ENCODE data around the gene SYT7. TPM values are rescaled to one million over a fixed set of nuclear protein-coding genes. Genes with fewer than 3 reads are reported as not detected.

The SYT7 gene
- total and polyA plus RNA-seq, 2 of the 8 experiments (the other 6 are each of a cell fraction or from before 2014, with no cell fraction given): 9.6 to 10.5 TPM

DNA sequence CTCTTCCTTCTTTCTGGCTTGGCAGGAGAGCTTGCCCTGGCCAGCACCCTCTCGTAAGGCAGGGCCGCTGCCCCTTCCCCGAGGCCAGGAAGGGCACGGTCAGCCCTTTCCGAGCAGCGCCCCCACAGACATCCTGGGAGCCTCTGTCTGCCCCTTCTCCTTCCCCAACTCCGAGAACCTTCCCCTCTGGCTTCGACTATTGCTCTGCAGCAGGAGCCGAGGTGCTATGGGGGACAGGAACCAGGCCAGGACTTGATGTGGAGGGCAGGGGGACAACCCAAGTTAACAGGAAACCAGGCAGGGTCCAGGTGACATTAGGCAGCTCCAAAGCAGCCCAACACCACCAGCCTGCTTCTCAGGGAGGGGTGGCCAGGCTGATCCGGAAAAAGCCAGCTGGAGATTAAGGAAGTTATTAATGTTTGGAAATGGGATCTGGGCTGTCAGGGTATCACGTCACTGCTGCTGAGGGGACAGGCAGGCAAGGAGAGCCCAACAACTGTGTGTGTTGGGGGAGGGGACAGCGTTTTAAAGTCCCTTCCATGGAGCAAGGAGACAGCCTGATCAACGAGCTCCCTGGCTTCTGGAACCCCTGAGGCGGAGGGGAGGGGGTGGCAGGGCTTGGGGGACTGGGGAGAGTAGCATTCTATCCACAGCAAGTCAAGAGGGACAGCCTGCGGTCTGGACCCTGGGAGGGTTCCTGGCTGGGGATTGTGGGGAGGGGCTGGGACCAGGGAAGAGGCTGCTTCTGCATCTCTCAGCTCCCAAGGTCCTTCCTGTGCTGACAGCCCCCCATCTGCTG lies 27.3 kb downstream of the SYT7 start:
- FAIRE-seq: no peak
- Histone ChIP-seq H4K8ac (ENCODE audit: extremely low read depth, insufficient read depth, low read length) (no peak overlapping the region; the same call in none of the 2 replicates), H2AFZ (ENCODE audit: low read length) (no peak overlapping the region), H4K5ac (ENCODE audit: insufficient read length, low read depth, low read length) (no peak overlapping the region), H2BK12ac (ENCODE audit: low read depth, low read length) (no peak overlapping the region), H3K4me3 (ENCODE audit: extremely low read depth in 1 of 4, insufficient read depth in 2 of 4, low read depth in 3 of 4, low read length in 4 of 4) (no peak overlapping the region), H3K56ac (replicated peaks; ENCODE audit: insufficient read length, low read depth, low read length) (no peak overlapping the region), H4K91ac (replicated peaks; ENCODE audit: insufficient read length, low read length) (no peak overlapping the region), H3K4me2 (ENCODE audit: insufficient read depth in 1 of 2, low read depth in 2 of 2, low read length in 2 of 2) (peak overlapping the region in 1 of 2 experiments; percentile 90; a peak in 1 of 4 replicates), H3K23me2 (ENCODE audit: low read depth, low read length) (peaks cover 9% of the 10 kb centered on the region), H3K9me3 (ENCODE audit: insufficient read depth in 2 of 2, low read depth in 1 of 2, low read length in 1 of 2) (no peaks in the 10 kb centered on the region), H3K27ac (ENCODE audit: low read depth, low read length) (no peak overlapping the region), H3K23ac (ENCODE audit: insufficient read length) (no peak overlapping the region), H3K36me3 (ENCODE audit: control insufficient read depth in 2 of 4, insufficient read depth in 4 of 4, low read length in 3 of 4) (no peaks in the 10 kb centered on the region), H2AK5ac (ENCODE audit: low read depth, low read length) (no peak overlapping the region), H2BK5ac (ENCODE audit: low read depth, low read length) (no peak overlapping the region), H3K9ac (replicated peaks in 1 of 4; ENCODE audit: extremely low read depth in 1 of 4, low read depth in 3 of 4, low read length in 3 of 4) (no peak overlapping the region), H3K79me2 (ENCODE audit: control insufficient read depth in 1 of 2, insufficient read depth in 2 of 2, low read length in 2 of 2) (no peaks in the 10 kb centered on the region), H3K18ac (ENCODE audit: extremely low read depth, low read length) (no peak overlapping the region), H4K20me1 (replicated peaks in 1 of 2; ENCODE audit: control insufficient read depth in 1 of 2, insufficient read depth in 2 of 2, low read length in 2 of 2) (peaks cover 4 to 14% of the 10 kb centered on the region in 2 experiments), H3K14ac (ENCODE audit: insufficient read length) (no peak overlapping the region), H2BK15ac (ENCODE audit: low read length) (no peak overlapping the region), H3K4ac (replicated peaks; ENCODE audit: insufficient read length, low read depth, low read length) (no peak overlapping the region), H3K79me1 (ENCODE audit: low read depth, low read length) (no peaks in the 10 kb centered on the region), H2BK120ac (replicated peaks; ENCODE audit: low read depth, low read length) (no peak overlapping the region), H3K4me1 (replicated peaks in 1 of 4; ENCODE audit: control insufficient read depth in 3 of 4, insufficient read depth in 4 of 4, low read length in 3 of 4) (peaks cover 0 to 30% (median 14%) of the 10 kb centered on the region in 4 experiments; a peak in 5 of 7 replicates), H2BK20ac (ENCODE audit: low read length) (no peak overlapping the region), H3K27me3 (replicated peaks in 1 of 4; ENCODE audit: control insufficient read depth in 3 of 4, extremely low read depth in 1 of 4, insufficient read depth in 3 of 4, low read length in 3 of 4) (peaks cover 0 to 21% (median 20%) of the 10 kb centered on the region in 4 experiments; a peak in 6 of 7 replicates)
- CTCF ChIA-PET (ENCODE audit: partially characterized antibody): interaction anchor here (0.7 to 23.7 kb wide), 21 partner anchors 9 to 141 kb away, joined by 3 to 330 read pairs (median 4); no protein-coding TSS in a partner anchor
- DNase-seq (ENCODE audit: low read depth in 1 of 2, low spot score in 2 of 2): no peak
- no peak for TF ChIP-seq SAP30 (IDR thresholded peaks at IDR 0.05; ENCODE audit: insufficient read depth, insufficient replicate concordance, low read length)
- 75% methylated on average over 15 of the region's 15 CpGs; no CpG with 5 or more reads in 1 of the 2 experiments for WGBS, 2 experiments (ENCODE audit: extremely low coverage in 1 of 2, insufficient coverage in 1 of 2, insufficient read length in 1 of 2, insufficient replicate concordance in 2 of 2, low coverage in 1 of 2, low lambda C conversion rate in 2 of 2, missing lambda C conversion rate in 1 of 2)
- POLR2A ChIA-PET (ENCODE audit: partially characterized antibody): interaction anchor here (0.8 to 1.2 kb wide), 2 partner anchors 12 kb away, joined by 4 read pairs; no protein-coding TSS in a partner anchor

Data from H1 (cell line).